OCI-LY7 (cell line): ENCODE results near the gene EIF5A2.

Experiments
- EZH2phosphoT487 ChIP-seq: fragments of 200-600 bp; sonication (generic); IDR thresholded peaks from 2 replicates; pipeline ENCODE4 v1.6.1; 2018; ENCODE audit warnings: low read depth, borderline replicate concordance, mild to moderate bottlenecking, mixed run types, antibody characterized with exemption, low read length, moderate library complexity, mixed read lengths
- TF ChIP-seq, protein P1 (sequence below): fragments of 200-600 bp; sonication (generic); conservative IDR thresholded peaks from 2 replicates; pipeline ENCODE4 v1.5.1; 2014; ENCODE audit warnings: mild to moderate bottlenecking, antibody characterized with exemption, low read length, moderate library complexity, mixed read lengths

DNA sequence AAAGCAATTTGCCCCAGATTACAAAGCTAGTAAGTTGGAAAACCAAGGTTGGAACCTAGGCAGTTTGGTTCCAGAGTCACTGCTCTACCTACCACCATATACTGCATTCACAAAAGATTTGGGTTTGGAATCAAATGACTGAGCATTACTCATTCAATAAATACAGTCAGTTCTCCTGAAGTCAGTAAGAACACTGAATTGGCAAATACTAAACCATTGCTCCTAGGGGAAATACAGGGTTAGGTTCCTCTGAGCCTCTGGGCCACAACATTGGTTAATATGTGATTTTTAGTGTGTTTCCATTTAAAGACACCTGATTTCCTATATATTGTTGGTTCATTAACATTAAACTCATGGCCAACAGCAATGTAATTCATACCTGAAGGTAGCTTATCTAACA, 2.1 kb upstream of the EIF5A2 start:
- TF ChIP-seq, protein P1, sequence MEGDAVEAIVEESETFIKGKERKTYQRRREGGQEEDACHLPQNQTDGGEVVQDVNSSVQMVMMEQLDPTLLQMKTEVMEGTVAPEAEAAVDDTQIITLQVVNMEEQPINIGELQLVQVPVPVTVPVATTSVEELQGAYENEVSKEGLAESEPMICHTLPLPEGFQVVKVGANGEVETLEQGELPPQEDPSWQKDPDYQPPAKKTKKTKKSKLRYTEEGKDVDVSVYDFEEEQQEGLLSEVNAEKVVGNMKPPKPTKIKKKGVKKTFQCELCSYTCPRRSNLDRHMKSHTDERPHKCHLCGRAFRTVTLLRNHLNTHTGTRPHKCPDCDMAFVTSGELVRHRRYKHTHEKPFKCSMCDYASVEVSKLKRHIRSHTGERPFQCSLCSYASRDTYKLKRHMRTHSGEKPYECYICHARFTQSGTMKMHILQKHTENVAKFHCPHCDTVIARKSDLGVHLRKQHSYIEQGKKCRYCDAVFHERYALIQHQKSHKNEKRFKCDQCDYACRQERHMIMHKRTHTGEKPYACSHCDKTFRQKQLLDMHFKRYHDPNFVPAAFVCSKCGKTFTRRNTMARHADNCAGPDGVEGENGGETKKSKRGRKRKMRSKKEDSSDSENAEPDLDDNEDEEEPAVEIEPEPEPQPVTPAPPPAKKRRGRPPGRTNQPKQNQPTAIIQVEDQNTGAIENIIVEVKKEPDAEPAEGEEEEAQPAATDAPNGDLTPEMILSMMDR = no peak
- no peak for TF ChIP-seq EZH2phosphoT487
